ENCODE data around the gene TARS2.

TARS2 gene

DNA sequence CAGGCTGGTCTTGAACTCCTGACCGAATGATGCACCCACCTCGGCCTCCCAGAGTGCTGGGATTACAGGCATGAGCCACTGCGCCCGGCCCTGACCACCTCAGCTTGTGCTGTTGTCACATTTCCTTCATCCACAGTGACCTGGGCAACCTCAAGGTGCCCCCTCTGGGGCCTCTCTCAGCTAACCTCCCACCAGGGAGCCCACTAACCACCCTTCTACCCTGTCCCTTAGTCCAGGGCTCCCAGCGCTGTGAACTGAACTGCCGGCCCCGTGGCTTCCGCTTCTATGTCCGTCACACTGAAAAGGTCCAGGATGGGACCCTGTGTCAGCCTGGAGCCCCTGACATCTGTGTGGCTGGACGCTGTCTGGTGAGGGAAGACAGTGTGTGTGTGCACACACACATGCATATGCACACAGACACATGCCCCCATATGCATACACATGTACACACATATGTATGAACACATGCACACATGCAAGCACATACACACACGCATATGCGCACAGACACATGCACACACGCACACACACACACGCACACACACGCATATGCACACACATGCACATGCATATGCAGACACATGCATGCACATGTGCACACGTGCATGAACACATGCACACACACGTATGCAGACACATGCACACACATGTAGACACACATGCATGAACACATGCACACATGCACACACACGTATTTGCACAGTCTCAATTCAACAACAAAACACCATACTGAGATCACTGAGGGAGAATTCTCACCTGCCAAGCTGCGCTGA lies 68.2 kb downstream of the TARS2 start:
- no peak for DNase-seq (ENCODE audit: low read depth in 3 of 3, low spot score in 1 of 3)

DNA sequence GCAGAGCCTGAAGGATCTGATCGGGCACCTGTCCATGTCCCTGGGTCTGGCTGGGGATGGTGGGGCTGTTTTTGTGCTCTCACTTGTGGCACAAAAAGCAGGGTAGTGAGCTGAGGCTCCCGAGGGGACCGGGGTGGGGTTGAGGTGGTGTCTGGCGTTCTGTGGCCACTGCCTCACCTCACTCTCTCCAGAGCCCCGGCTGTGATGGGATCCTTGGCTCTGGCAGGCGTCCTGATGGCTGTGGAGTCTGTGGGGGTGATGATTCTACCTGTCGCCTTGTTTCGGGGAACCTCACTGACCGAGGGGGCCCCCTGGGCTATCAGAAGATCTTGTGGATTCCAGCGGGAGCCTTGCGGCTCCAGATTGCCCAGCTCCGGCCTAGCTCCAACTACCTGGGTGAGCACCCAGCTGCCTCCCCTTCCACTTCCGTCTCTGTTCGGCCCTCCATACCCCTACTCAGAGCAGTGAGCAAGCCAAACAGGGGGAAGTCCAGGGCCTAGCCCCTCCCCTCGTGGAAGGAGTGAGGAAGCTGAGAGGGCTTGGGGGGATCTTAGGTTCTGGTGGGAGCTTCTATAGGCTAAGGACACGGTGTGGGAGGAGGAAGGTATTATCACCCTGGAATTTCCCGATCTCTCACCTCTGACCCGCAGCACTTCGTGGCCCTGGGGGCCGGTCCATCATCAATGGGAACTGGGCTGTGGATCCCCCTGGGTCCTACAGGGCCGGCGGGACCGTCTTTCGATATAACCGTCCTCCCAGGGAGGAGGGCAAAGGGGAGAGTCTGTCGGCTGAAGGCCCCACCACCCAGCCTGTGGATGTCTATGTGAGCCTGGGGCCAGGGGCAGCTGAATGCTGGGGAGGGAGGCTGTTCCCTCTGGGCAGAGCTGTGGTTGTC lies 69.0 kb downstream of the TARS2 start:
- no peak for DNase-seq (ENCODE audit: low read depth in 3 of 3, low spot score in 1 of 3)

DNA sequence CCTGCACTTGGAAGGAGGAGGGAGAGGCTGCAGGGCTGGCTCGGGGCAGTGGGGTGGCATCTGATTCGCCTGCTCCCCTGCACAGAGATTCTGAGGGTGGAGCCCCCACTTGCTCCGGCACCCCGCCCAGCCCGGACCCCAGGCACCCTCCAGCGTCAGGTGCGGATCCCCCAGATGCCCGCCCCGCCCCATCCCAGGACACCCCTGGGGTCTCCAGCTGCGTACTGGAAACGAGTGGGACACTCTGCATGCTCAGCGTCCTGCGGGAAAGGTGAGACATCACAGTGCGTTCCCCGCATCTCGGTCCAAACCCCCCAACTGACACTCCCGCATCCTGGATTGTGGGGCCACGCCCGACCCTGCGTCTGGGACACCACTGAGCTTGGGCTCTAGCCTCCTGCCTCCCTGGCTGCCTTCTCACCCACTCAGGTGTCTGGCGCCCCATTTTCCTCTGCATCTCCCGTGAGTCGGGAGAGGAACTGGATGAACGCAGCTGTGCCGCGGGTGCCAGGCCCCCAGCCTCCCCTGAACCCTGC lies 69.9 kb downstream of the TARS2 start:
- DNase-seq (ENCODE audit: low read depth in 3 of 3, low spot score in 1 of 3) = no peak
